Tibial nerve (tissue), 4 donors: ENCODE results near the gene PHLDA1.

Source experiments
- EP300 ChIP-seq, 2 donors: sonication (generic); formaldehyde crosslinking; IDR thresholded peaks; one replicate each; pipeline ENCODE4 v1.6.1; 2017; ENCODE audit warnings: antibody characterized with exemption in 2 of 2, mild to moderate bottlenecking in 1 of 2
- TF ChIP-seq, protein P1 (sequence below), 5 experiments: fragments of 200-600 bp in 3 of 5; fragments of 450-650 bp in 2 of 5; sonication (generic) in 3 of 5; IDR thresholded peaks; one replicate each; pipeline ENCODE4 v1.5.1; 2016 to 2019; ENCODE audit warnings: antibody characterized with exemption in 5 of 5, mild to moderate bottlenecking in 3 of 5, moderate library complexity in 2 of 5

DNA sequence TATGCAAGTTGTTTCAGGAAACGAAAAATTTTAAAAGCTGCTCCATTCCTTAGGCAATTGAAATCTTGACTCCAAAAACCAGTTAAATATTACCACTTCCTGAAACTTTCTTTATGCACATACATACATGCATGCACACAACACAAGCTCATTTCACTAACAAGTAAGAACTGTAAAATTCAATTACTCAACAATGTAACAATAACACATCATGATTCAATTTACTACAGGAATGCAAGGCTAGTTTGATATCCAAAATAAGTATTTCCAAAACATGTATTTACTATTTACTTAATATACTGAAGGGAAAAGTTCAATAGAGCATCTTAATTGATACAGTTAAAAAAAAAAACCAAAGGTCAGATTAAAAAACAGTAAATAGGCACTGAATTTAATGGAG lies 33.3 kb upstream of the PHLDA1 start:
- TF ChIP-seq, protein P1, sequence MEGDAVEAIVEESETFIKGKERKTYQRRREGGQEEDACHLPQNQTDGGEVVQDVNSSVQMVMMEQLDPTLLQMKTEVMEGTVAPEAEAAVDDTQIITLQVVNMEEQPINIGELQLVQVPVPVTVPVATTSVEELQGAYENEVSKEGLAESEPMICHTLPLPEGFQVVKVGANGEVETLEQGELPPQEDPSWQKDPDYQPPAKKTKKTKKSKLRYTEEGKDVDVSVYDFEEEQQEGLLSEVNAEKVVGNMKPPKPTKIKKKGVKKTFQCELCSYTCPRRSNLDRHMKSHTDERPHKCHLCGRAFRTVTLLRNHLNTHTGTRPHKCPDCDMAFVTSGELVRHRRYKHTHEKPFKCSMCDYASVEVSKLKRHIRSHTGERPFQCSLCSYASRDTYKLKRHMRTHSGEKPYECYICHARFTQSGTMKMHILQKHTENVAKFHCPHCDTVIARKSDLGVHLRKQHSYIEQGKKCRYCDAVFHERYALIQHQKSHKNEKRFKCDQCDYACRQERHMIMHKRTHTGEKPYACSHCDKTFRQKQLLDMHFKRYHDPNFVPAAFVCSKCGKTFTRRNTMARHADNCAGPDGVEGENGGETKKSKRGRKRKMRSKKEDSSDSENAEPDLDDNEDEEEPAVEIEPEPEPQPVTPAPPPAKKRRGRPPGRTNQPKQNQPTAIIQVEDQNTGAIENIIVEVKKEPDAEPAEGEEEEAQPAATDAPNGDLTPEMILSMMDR (IDR thresholded peaks at IDR 0.05): no peak
- no peak for TF ChIP-seq EP300 (IDR thresholded peaks at IDR 0.05)
